Epithelial cell of esophagus (primary cell): ENCODE data around the gene TBC1D16.
A peak's percentile ranks its signal among the peaks of the same experiment; 100 is the strongest.

ENCODE experiments used
- DNase-seq: peaks from one replicate; pipeline ENCODE4 v3.0.0; 2010; ENCODE audit warnings: low read depth
- H3K4me3 ChIP-seq: 2 replicates; pipeline ENCODE4 v1.5.1; 2011; ENCODE audit warnings: mild to moderate bottlenecking, low read length, control low read depth
- TF ChIP-seq, protein P1 (sequence below): IDR thresholded peaks from 2 replicates; pipeline ENCODE4 v1.5.1; 2011; ENCODE audit warnings: low read depth, mild to moderate bottlenecking, low read length, control low read depth, inconsistent platforms; ENCODE audit not compliant: insufficient read depth; ENCODE audit errors: missing control alignments

TBC1D16 gene

DNA sequence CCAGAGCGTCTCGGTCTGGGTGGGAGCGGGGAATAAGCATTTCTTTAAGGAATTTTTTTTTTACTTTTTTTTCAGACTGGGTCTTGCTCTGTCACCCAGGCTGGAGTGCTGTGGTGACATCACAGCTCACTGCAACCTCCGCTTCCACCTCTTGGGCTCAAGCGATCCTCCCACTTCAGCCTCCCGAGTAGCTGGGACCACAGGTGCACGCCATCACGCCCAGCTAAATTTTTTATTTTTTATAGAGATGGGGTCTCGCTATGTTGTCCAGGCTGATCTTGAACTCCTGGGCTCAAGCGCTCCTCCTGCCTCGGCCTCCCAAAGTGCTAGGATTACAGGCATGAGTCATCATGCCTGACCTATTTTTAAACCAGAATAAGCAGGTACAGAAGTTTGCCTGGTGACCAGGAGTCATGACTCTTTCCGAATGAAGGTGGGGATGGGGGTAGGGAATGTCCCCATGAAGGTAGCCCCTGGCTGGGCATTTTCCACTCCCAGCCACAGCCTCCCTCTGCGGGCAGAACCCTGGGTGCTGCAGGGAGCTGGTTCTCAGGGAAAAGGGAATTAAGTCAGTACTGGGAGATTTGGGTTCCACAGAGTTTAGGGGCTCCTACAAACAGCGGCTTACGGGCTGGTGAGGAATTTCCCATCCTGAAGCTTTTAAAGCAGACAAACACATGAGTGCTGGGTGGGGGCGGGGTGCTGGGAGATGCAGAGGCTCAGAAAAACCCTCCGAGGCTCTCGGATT lies 48.3 kb downstream of the TBC1D16 start:
- TF ChIP-seq, protein P1, sequence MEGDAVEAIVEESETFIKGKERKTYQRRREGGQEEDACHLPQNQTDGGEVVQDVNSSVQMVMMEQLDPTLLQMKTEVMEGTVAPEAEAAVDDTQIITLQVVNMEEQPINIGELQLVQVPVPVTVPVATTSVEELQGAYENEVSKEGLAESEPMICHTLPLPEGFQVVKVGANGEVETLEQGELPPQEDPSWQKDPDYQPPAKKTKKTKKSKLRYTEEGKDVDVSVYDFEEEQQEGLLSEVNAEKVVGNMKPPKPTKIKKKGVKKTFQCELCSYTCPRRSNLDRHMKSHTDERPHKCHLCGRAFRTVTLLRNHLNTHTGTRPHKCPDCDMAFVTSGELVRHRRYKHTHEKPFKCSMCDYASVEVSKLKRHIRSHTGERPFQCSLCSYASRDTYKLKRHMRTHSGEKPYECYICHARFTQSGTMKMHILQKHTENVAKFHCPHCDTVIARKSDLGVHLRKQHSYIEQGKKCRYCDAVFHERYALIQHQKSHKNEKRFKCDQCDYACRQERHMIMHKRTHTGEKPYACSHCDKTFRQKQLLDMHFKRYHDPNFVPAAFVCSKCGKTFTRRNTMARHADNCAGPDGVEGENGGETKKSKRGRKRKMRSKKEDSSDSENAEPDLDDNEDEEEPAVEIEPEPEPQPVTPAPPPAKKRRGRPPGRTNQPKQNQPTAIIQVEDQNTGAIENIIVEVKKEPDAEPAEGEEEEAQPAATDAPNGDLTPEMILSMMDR = no peak
- H3K4me3 ChIP-seq = no peak overlapping the region
- peak; percentile 20 for DNase-seq

DNA sequence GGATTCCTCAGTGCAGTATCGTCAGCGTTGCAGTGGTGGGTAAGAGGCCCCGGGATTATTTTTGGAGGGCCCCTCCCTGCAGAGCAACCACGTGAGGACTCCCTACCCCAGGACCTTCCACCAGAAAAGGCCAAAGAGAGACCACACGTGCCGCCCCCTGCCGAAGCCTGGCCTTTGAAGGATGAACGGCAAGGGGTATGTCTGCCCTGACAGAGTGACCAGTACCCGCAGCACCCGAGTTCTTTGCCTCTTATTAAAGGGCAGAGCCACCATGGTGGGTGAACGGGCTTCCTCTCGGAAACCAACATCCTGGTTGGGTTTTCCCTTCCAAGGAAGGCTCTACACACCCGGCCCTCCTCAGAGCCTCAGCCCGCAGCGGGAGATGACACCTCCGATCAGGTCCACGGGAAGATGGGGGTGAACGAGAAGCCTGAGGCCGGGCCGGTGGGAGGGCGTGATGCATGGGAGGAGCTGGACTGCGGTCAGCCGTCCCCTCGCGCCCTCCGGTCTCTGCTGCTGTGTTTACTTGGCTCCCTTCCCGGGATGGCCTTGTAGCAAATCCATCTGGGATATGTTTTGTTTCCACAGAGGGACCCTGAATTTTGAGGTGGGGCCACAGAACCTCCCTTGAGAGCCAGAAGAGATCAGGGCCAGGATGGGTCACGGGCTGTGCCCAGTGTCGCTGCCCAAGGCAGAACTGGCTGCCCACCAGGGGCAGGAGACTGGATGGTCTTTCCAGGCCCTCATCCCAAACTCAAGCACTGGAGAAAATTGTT lies 49.1 kb downstream of the TBC1D16 start:
- no peak for DNase-seq

DNA sequence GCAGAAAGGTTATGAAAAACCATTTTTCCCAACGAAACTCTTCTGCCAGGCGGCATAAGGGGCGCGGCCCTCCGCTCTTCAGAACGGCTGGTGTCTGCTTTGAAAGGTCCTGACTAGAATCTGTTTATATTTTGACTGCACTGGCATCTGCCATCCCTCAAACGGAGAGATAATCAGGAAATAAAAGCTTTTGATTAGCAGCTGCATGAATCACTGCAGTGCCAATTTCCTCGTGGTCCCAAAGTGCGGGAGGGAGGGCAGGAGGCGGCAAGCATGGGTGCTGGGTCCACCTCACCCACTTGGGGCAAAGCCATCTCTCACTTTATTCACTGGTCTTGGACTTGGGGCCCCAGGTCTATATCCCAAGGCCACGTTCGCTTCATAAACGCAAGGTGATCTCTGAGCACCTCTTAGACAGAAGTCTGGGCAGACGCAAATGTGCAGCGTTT lies 49.7 kb downstream of the TBC1D16 start:
- no peak for DNase-seq
- no peak overlapping the region for H3K4me3 ChIP-seq

More for the DNA sequence above, 49.1 kb downstream of the TBC1D16 start:
- no peak overlapping the region for H3K4me3 ChIP-seq
- TF ChIP-seq, protein P1 = no peak

DNA sequence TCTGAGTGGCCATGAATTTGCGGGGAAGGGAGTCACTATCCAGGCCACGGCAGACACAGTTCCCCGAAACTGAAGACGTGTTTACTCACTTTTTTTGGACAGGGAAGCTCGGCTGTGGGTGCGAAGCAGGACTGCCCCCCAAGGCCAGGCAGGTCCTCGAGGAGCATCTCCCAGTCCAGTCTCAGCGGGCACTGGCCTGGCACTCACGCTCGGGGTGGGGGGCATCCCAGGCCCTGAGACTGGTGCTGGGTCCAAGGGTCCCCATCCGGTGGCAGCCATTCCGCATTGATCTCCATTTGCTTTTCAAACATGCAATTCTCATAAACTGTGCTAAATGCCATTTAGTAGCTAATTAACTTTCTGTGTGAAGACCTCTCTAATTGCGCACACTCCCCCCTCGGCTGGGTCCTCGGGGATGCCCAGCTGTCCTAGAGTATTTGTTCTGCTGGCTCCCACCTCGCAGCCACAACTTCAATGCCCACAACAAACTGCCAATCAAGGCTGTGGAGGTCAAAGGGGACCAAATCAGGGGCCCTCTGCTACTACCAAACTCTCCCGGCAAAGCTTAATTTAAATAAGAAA lies 50.2 kb downstream of the TBC1D16 start:
- TF ChIP-seq, protein P1 = no peak
- DNase-seq = no peak

More for the DNA sequence above, 49.7 kb downstream of the TBC1D16 start:
- TF ChIP-seq, protein P1 = no peak

DNA sequence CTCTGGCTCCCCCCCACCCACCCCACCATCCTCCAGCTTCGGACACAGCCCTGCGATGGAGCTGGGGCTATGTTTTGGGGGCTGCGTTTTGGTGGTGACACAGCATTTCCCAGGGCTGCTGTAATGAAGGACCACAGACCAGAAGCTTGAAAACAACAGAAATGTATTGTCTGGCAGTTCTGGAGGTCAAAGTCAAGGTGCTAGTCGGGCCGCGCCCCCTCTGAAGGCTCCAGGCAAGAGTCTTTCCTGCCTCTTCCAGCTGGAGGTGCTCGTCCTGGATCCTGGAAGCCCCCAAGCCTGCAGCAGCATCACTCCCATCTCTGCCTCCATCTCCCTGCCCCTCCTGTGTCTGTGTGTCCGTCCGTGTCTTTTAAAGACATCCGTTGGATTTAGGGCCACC lies 50.8 kb downstream of the TBC1D16 start:
- no peak overlapping the region for H3K4me3 ChIP-seq
- TF ChIP-seq, protein P1 = no peak
- DNase-seq = no peak

More for the DNA sequence above, 50.2 kb downstream of the TBC1D16 start:
- no peak overlapping the region for H3K4me3 ChIP-seq

DNA sequence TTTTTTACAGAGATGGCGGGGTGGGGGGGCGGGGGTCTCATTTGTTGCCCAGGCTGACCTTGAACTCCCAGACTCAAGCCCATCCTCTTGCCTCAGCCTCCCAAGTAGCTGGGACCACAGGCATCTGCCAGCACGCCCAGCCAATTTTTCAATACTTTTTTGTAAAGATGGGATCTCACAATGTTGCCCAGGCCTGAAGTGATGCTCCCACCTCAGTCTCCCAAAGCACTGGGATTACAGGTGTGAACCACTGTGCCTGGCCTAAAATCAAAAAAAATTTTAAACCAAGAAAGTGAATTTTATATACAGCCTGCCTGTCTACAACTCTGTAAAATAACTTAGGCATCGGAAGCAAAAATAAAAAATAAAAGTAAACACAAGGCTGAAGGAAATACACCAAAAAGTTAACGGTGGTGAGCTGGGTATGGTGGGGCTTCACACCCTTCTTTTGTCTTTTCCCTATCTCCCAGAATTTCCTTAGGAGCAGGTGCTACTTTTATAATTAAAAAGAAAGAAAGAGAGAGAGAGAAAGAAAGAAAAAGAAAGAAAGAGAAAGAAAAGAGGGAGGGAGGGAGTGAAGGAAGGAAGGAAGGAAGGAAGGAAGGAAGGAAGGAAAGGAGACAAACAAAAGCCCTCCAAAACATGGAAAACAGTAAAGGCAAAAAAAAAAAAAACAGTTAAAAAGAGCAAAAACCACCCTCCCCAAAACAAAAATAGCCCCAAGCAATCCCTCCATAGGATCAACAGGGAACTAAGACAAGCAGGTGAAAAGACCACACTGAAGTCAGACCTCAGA lies 51.4 kb downstream of the TBC1D16 start:
- H3K4me3 ChIP-seq = no peak overlapping the region
- DNase-seq = no peak
- TF ChIP-seq, protein P1 = no peak
